OCI-LY7 (cell line): ENCODE results near the gene CBY2. TPM values are rescaled to one million over a fixed set of nuclear protein-coding genes. Genes with fewer than 3 reads are reported as not detected.

ENCODE experiments used
- BruUV-seq: library from RNA; stranded (reverse); fragments of 400-500 nt; replicated peaks from 2 replicates; lab custom pipeline; 2021; lab: Mats Ljungman, UMichigan
- CTCF ChIA-PET: fragments of 300-600 bp; sonication (Branson Sonifier 250); formaldehyde crosslinking; loops from one replicate; lab custom pipeline; 2022; ENCODE audit warnings: antibody characterized with exemption; ENCODE audit not compliant: unreplicated experiment; lab: Charles Lee
- POLR2A ChIA-PET: fragments of 300-600 bp; sonication (Branson Sonifier 250); formaldehyde crosslinking; loops from one replicate; lab custom pipeline; 2022; ENCODE audit warnings: antibody characterized with exemption; lab: Charles Lee
- DNase-seq: peaks from one replicate; pipeline ENCODE4 v3.0.0-alpha.2; 2015; ENCODE audit warnings: low spot score
- H2AFZ ChIP-seq: fragments of 200-600 bp; sonication (generic), shearing (Covaris generic); 2 replicates; pipeline ENCODE4 v1.6.1; 2014; ENCODE audit warnings: mild to moderate bottlenecking, antibody characterized with exemption, low read length, moderate library complexity
- H3K27ac ChIP-seq: fragments of 200-600 bp; sonication (generic); 2 replicates; pipeline ENCODE4 v1.5.1; 2014; ENCODE audit warnings: mixed run types, low read depth, mild to moderate bottlenecking, moderate library complexity, low read length, inconsistent platforms; ENCODE audit not compliant: poor library complexity, severe bottlenecking
- H3K36me3 ChIP-seq: fragments of 200-600 bp; sonication (generic); 2 replicates; pipeline ENCODE4 v1.6.1; 2014; ENCODE audit warnings: mild to moderate bottlenecking, antibody characterized with exemption, low read length, moderate library complexity, mixed read lengths; ENCODE audit not compliant: insufficient read depth
- H3K4me1 ChIP-seq: fragments of 200-600 bp; sonication (generic); 2 replicates; pipeline ENCODE4 v1.5.1; 2014; ENCODE audit warnings: mild to moderate bottlenecking, low read length; ENCODE audit not compliant: insufficient read depth, poor library complexity, severe bottlenecking
- H3K4me2 ChIP-seq: fragments of 200-600 bp; sonication (generic); 2 replicates; pipeline ENCODE4 v1.6.1; 2014; ENCODE audit warnings: mild to moderate bottlenecking, low read length
- H3K4me3 ChIP-seq: fragments of 200-600 bp; sonication (generic); 2 replicates; pipeline ENCODE4 v1.5.1; 2014; ENCODE audit warnings: mild to moderate bottlenecking, low read depth, low read length; ENCODE audit not compliant: poor library complexity, severe bottlenecking
- H3K79me2 ChIP-seq: fragments of 200-600 bp; sonication (generic); 2 replicates; pipeline ENCODE4 v1.6.1; 2016; ENCODE audit warnings: low read depth, mild to moderate bottlenecking, low read length, moderate library complexity, mixed read lengths; ENCODE audit not compliant: insufficient read depth
- H3K9me2 ChIP-seq: fragments of 200-600 bp; sonication (generic); 2 replicates; pipeline ENCODE4 v1.6.1; 2016; ENCODE audit warnings: mild to moderate bottlenecking, low read length, mixed read lengths; ENCODE audit not compliant: insufficient read depth
- H3K9me3 ChIP-seq: fragments of 200-600 bp; sonication (generic); 2 replicates; pipeline ENCODE4 v1.6.1; 2014; ENCODE audit warnings: mild to moderate bottlenecking, mixed run types, low read length, mixed read lengths
- H4K20me1 ChIP-seq: fragments of 200-600 bp; sonication (generic); 2 replicates; pipeline ENCODE4 v1.6.1; 2014; ENCODE audit warnings: mild to moderate bottlenecking, antibody characterized with exemption, low read length, moderate library complexity, mixed read lengths; ENCODE audit not compliant: insufficient read depth
- CTCF ChIP-seq: fragments of 200-600 bp; sonication (generic); conservative IDR thresholded peaks from 2 replicates; pipeline ENCODE4 v1.5.1; 2014; ENCODE audit warnings: mild to moderate bottlenecking, antibody characterized with exemption, low read length, moderate library complexity, mixed read lengths
- EZH2phosphoT487 ChIP-seq: fragments of 200-600 bp; sonication (generic); IDR thresholded peaks from 2 replicates; pipeline ENCODE4 v1.6.1; 2018; ENCODE audit warnings: low read depth, borderline replicate concordance, mild to moderate bottlenecking, mixed run types, antibody characterized with exemption, low read length, moderate library complexity, mixed read lengths
- intact Hi-C: fragments of 100-400 bp; cut with micrococcal nuclease; formaldehyde crosslinking; loops from one replicate; pipeline ENCODE4 v1.10.0; 2022; ENCODE audit not compliant: unreplicated experiment
- total RNA-seq, 2 experiments: library from RNA; depleted of rRNA in 1 of 2; stranded (reverse); fragments of >200 nt in 1 of 2; shearing (Covaris generic) in 1 of 2; gene quantifications; 2 replicates each; pipeline ENCODE4 v1.2.3, GENCODE V29; 2014 to 2022

CBY2 gene
- total RNA-seq, 2 experiments from 2014 or later = not detected

GRCh38 chr13:45688577-45688976 is 13.5 kb upstream of the CBY2 start:
- intact Hi-C loops = no loop called here
- Histone ChIP-seq H2AFZ (no peak overlapping the region), H3K9me2 (no peaks in the 10 kb centered on the region), H4K20me1 (no peaks in the 10 kb centered on the region), H3K36me3 (no peaks in the 10 kb centered on the region), H3K4me2 (no peak overlapping the region), H3K4me3 (no peak overlapping the region), H3K79me2 (no peaks in the 10 kb centered on the region), H3K4me1 (no peaks in the 10 kb centered on the region), H3K9me3 (no peaks in the 10 kb centered on the region), H3K27ac (no peak overlapping the region)
- ChIA-PET POLR2A (no interaction called here), CTCF (no interaction called here)
- DNase-seq = no peak
- TF ChIP-seq CTCF = no peak
- no peak for TF ChIP-seq EZH2phosphoT487
- BruUV-seq = no TSS peak

GRCh38 chr13:45690636-45691035 is 11.5 kb upstream of the CBY2 start:
- ChIA-PET CTCF (no interaction called here), POLR2A (no interaction called here)
- DNase-seq = no peak
- no peaks in the 10 kb centered on the region for H3K4me1 ChIP-seq
- TF ChIP-seq EZH2phosphoT487 (no peak), CTCF (no peak)
- H4K20me1 ChIP-seq = no peaks in the 10 kb centered on the region
- H3K4me3 ChIP-seq = no peak overlapping the region
- H3K36me3 ChIP-seq = no peaks in the 10 kb centered on the region
- H3K9me3 ChIP-seq = no peaks in the 10 kb centered on the region
- no peak overlapping the region for H3K4me2 ChIP-seq
- intact Hi-C loops = no loop called here
- H3K79me2 ChIP-seq = no peaks in the 10 kb centered on the region
- H3K27ac ChIP-seq = no peak overlapping the region
- BruUV-seq = no TSS peak
- H2AFZ ChIP-seq = no peak overlapping the region
- H3K9me2 ChIP-seq = no peaks in the 10 kb centered on the region

DNA sequence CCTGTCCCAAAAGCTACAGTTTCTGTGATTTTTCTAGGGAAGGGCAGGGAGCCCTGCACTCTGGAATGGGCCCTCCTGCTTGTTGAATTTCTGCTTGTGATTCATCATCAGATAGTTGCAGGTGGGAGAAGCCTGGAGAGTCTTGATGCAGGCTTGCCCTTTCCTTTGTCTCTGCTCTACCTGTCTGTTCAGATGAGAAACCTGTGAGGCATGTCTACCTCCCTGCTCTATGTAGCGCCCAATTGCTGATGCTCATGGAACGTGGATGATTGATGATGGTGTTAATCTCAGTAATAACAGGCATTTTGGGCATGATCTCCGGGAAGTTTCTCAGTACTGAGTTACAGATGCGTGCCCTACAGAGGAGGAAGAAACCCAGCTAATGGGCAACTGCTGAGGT is 10.9 kb upstream of the CBY2 start:
- no TSS peak for BruUV-seq
- Histone ChIP-seq H3K79me2 (no peaks in the 10 kb centered on the region), H3K4me1 (no peaks in the 10 kb centered on the region), H3K4me3 (no peak overlapping the region), H2AFZ (no peak overlapping the region), H3K9me3 (no peaks in the 10 kb centered on the region), H3K4me2 (no peak overlapping the region), H3K36me3 (no peaks in the 10 kb centered on the region), H3K27ac (no peak overlapping the region), H4K20me1 (no peaks in the 10 kb centered on the region), H3K9me2 (no peaks in the 10 kb centered on the region)
- no peak for DNase-seq
- intact Hi-C loops = no loop called here
- POLR2A ChIA-PET = no interaction called here
- CTCF ChIA-PET = no interaction called here
- TF ChIP-seq EZH2phosphoT487 (no peak), CTCF (no peak)
